CMK (cell line): ENCODE data around the gene HOXB4.

Source experiments
- DNase-seq: peaks from one replicate; pipeline ENCODE4 v3.0.0-alpha.2; 2010; ENCODE audit warnings: low read depth

HOXB4 gene

GRCh38 chr17:48615047-48615962 lies 37.2 kb upstream of the HOXB4 start, which contains the start of gene HOXB8:
TSS of gene HOXB8 (minus strand) at chr17:48615292. CDS start at chr17:48614704, 588 bp downstream.
- no peak for DNase-seq

DNA sequence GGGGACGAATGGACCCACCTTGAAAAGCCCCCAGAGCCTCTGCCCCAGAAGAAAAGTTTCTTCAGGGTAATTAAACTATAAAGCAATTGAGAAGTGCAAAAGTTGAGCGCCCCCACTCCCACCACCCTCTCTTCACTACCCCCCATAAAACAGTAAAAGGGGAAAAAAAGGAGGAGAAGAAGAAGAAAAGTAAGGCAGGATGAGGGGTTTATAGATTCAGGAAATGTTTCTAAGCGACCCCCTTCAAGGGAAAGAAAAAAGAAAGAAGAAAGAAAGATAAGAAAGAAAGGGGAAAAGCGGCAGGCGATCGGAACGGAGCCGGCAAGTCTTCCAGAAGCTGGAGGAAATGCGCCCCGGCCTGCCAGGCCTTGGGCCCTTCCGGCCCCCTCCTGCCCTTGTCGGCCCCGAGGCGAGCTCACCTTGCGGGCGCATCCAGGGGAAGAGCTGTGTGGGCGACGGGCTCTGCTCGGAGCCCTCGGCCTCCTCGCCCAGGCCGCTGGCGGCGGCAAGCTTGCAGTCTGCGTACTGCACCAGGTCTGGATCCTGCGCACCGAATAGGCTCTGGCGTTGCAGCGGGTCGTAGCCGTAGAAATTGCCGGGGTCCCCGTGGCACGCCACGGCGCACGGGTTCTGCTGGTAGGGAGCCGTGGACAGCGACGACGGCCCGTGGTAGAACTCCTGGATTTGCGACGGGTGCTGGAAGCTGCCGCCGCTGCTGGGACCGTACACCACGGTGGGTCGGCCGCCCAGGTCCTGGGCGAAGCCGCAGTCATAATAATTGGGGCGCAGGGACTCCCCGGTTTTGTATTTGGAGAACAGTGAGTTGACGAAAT lies 35.9 kb upstream of the HOXB4 start:
- no peak for DNase-seq

- DNase-seq: no peak
Measured at GRCh38 chr17:48612854-48613691, 34.9 kb upstream of the HOXB4 start.

GRCh38 chr17:48612456-48612853 lies 34.3 kb upstream of the HOXB4 start:
- no peak for DNase-seq

DNA sequence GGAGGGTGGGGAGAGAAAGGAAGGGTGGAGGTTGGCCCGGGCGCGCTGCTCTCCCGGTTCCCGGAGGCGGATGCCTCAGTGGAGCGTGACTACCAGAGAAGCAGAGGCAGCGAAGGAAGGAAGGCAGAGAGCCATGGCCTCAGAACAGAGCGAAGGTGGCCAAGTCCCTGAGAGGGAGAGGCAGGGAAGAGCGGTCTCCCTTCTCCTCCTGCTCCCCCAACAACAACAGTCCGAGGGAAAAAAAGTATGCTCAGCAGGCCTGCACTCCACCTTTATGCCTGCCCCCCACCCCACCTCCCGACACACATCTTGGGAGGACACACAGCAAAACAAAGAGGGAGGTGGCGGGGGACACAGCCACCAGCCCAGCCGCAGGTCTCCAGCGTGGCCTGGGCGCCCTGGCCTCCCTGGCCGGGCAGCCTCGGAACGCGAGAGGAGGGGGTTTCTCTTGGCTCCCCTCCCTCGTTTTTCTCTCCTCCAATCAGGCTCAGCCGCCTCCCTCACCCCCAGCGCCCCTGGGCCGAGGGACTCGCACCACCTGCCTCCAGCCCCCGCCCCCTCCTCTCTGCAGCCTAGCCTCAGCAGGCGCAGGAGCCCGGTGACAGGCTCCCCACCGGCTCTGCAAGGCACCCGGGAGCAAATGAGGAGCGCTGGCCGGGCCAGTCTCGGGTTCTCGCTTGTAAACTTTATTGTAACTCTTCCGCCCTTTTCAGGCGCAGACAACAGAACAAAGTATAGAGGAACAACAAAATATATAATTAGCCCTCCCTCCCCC lies 33.7 kb upstream of the HOXB4 start:
- DNase-seq: no peak

- no peak for DNase-seq
Measured at GRCh38 chr17:48611213-48611612, 33.1 kb upstream of the HOXB4 start.

- DNase-seq: no peak
Measured at GRCh38 chr17:48610282-48611211, 32.4 kb upstream of the HOXB4 start, which contains the start of gene HOXB7. TSS of gene HOXB7 (minus strand) at chr17:48611017. CDS start at chr17:48610918, 99 bp downstream.

DNA sequence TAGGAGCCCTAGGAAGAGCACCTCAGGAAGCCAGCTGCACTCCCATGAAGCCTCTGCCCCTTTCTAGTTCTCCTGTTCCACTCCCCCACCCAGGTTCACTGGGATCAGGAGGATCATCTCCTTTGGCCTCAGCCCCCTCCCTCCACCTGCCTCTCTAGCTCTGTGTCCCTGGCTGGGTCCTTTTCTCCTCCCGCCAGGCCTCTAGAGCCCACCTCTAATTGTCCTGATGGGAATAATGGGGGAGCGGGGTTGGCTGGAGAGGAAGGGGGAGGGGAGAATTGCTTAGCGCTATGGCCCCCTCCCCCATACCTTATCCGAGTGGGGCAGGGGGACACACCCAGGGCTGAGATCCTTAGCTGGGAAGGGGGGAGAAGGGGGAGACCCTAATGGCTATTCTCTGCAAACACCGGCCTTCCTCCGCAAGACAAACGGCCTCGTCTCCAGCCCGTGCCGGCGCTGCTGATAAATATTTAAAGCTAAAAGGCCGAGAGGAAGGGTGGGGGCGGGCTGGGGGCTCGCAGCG lies 31.7 kb upstream of the HOXB4 start:
- no peak for DNase-seq

- DNase-seq: no peak
Measured at GRCh38 chr17:48609033-48609432, 30.9 kb upstream of the HOXB4 start.

- DNase-seq: no peak
Measured at GRCh38 chr17:48608494-48608834, 30.3 kb upstream of the HOXB4 start.

- DNase-seq: no peak
Measured at GRCh38 chr17:48606892-48607614, 28.9 kb upstream of the HOXB4 start.

DNA sequence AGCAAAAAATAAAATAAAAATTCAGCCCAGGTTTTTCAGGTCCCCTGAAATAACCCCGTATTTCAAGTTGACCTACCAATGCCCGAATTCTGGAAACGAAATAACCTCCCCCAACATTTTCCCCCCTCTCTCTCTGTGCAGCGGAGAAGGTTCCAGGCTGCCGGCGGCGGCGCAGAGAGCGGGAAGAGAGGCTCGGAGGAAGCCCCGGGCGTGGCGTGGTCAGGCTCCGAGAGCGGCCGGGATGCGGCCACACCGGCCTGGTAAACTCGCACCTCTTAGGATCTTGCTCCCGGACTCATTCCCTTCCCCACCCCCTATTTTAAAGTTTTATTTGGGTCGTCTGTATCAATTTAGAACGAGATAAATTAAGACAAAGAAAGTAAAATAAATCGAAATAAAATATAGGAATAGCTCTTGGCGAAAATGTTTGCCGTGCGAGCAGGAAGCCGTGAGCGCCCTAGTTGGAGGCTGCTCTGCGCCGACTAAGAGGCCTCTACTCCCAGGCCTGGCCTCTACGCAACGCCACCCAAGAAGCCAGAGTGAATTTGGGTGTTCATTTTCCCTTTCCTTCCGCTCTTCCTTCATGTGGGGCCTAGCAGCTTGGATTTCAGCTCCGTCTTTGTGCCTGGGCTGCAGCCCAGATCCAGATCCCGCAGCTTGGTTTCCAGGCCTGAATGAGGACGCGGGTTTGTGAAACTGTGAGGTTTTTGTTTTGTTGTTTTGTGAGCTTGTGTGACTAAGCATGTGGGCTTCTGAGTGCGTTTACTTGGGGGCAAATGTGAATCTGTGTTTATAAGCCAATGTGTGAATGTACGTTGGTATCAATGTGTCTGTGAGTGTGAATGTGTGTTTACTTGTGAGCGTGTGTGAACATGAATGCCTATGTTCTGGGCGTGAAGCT lies 28.1 kb upstream of the HOXB4 start:
- DNase-seq: no peak

GRCh38 chr17:48605409-48605919 lies 27.3 kb upstream of the HOXB4 start:
- DNase-seq: no peak

- DNase-seq: no peak
Measured at GRCh38 chr17:48604770-48605329, 26.7 kb upstream of the HOXB4 start, which contains the start of gene HOXB6. TSS of gene HOXB6 (minus strand) at chr17:48604986. CDS start at chr17:48598150, 6,836 bp downstream.

DNA sequence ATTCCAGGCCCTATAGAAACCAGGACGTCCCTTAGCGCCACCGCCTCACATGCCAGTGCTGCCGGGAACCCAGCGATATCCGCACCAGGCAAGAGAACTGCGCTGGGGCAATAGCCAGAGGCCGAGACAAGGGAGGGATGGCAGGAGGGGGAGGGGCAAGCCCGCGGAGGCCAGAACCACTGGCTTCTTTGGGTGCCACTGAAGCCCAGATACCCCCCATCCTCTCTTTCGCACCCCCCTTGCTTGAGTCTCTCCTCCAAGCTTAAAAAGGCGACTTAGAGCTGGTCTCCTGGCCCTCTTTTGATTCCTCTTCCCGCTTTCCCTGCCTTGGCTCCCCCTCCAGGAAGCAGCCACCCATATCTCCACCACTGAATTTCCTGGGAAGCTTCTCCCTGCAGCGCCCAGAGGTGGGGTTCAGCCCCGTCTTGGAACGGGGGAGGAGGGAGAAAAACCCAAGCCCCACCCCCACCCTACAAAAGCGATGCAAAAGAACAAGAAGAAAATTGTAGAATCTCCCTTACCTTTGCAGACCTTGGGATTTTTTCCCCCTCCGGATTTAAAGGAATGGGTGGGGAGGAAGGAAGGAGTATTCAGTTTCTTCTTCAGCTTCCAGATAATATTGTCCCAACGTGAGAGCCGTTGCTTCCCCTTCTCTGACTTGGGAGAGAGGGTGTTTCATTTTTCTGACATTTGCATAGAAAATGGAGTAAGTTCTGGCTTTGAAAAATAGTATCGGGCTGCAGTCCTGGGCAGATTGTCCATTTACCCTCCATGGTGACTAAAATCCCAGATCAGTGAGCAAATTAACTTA lies 26.0 kb upstream of the HOXB4 start:
- no peak for DNase-seq
